DOHH2 (cell line): ENCODE results near the gene AFAP1L1.

Experiments used
- H3F3A ChIP-seq: fragments of 200-600 bp; sonication (generic), shearing (Covaris generic); 2 replicates; pipeline ENCODE4 v1.6.0; 2016; ENCODE audit warnings: antibody characterized with exemption, mild to moderate bottlenecking; ENCODE audit not compliant: control insufficient read depth, insufficient read depth
- H3K27ac ChIP-seq: fragments of 200-600 bp; sonication (generic); 2 replicates; pipeline ENCODE4 v1.5.1; 2014; ENCODE audit warnings: low read depth, mild to moderate bottlenecking, low read length, moderate library complexity
- H3K27me3 ChIP-seq: fragments of 200-600 bp; sonication (generic); 2 replicates; pipeline ENCODE4 v1.6.1; 2014; ENCODE audit warnings: mild to moderate bottlenecking, low read length, mixed read lengths; ENCODE audit not compliant: control insufficient read depth
- H3K36me3 ChIP-seq: fragments of 200-600 bp; sonication (generic); 2 replicates; pipeline ENCODE4 v1.6.1; 2014; ENCODE audit warnings: mild to moderate bottlenecking, low read length, moderate library complexity, mixed read lengths; ENCODE audit not compliant: control insufficient read depth
- H3K4me1 ChIP-seq: fragments of 200-600 bp; sonication (generic); 2 replicates; pipeline ENCODE4 v1.6.1; 2014; ENCODE audit warnings: mild to moderate bottlenecking, low read length, mixed read lengths; ENCODE audit not compliant: control insufficient read depth
- H3K4me2 ChIP-seq: fragments of 200-600 bp; sonication (generic); 2 replicates; pipeline ENCODE4 v1.6.0; 2014; ENCODE audit warnings: mild to moderate bottlenecking, low read length, moderate library complexity
- H3K4me3 ChIP-seq: fragments of 200-600 bp; sonication (generic); 2 replicates; pipeline ENCODE4 v1.5.1; 2014; ENCODE audit warnings: mild to moderate bottlenecking, low read length, mixed read lengths
- H3K79me2 ChIP-seq: fragments of 200-600 bp; sonication (generic); 2 replicates; pipeline ENCODE4 v1.6.1; 2014; ENCODE audit warnings: mild to moderate bottlenecking, low read length, mixed read lengths; ENCODE audit not compliant: control insufficient read depth
- H3K9me2 ChIP-seq: fragments of 200-600 bp; sonication (generic); replicated peaks from 2 replicates; pipeline ENCODE4 v1.6.1; 2014; ENCODE audit warnings: mild to moderate bottlenecking, low read length, mixed read lengths; ENCODE audit not compliant: control insufficient read depth
- H3K9me3 ChIP-seq: fragments of 200-600 bp; sonication (generic); 2 replicates; pipeline ENCODE4 v1.6.1; 2014; ENCODE audit warnings: antibody characterized with exemption, low read length, mixed read lengths; ENCODE audit not compliant: control insufficient read depth, insufficient read depth
- H4K20me1 ChIP-seq: fragments of 200-600 bp; sonication (generic); 2 replicates; pipeline ENCODE4 v1.6.0; 2014; ENCODE audit warnings: low read depth, mild to moderate bottlenecking, antibody characterized with exemption, low read length, moderate library complexity; ENCODE audit not compliant: control insufficient read depth, insufficient read depth
- EZH2phosphoT487 ChIP-seq: fragments of 200-600 bp; sonication (generic); IDR thresholded peaks from 2 replicates; pipeline ENCODE4 v1.6.1; 2017; ENCODE audit warnings: borderline replicate concordance, mild to moderate bottlenecking, antibody characterized with exemption, low read length, moderate library complexity, mixed read lengths
- TF ChIP-seq, protein P1 (sequence below): fragments of 200-600 bp; sonication (generic); IDR thresholded peaks from one replicate; pipeline ENCODE4 v1.5.1; 2014; ENCODE audit warnings: antibody characterized with exemption, mild to moderate bottlenecking, low read depth, low read length; ENCODE audit not compliant: poor library complexity, severe bottlenecking

Gene AFAP1L1

DNA sequence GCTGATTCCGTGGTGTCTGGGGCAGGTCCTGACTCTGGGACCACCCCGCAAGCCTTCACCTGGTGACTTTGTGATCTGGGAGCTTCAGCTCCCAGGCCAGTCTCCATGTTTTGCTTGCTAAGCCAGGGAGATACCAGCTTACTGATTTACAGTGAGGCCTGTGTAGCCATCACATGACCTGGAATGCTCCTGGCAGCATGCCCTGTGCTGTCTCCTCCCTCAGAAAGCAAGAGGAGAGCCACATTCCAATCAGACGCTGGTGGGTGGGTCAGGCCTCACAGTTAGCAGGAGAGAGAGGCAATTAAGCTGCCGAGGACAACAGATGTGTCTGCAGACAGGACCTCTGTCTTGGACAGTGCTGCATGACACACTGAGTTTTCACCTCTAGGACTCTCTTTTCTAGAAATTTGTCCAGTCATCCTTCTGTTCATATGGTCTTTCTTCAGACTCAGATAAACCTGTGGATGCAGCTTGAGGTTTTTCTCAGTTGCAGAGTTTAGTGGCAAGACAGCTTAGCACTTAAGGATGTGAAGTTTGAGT is 49.2 kb downstream of the AFAP1L1 start:
- no peaks in the 10 kb centered on the region for H3K9me3 ChIP-seq
- no peaks in the 10 kb centered on the region for H4K20me1 ChIP-seq
- H3K79me2 ChIP-seq = no peaks in the 10 kb centered on the region
- H3K27me3 ChIP-seq = no peaks in the 10 kb centered on the region
- no peak overlapping the region for H3K4me2 ChIP-seq
- TF ChIP-seq, protein P1, sequence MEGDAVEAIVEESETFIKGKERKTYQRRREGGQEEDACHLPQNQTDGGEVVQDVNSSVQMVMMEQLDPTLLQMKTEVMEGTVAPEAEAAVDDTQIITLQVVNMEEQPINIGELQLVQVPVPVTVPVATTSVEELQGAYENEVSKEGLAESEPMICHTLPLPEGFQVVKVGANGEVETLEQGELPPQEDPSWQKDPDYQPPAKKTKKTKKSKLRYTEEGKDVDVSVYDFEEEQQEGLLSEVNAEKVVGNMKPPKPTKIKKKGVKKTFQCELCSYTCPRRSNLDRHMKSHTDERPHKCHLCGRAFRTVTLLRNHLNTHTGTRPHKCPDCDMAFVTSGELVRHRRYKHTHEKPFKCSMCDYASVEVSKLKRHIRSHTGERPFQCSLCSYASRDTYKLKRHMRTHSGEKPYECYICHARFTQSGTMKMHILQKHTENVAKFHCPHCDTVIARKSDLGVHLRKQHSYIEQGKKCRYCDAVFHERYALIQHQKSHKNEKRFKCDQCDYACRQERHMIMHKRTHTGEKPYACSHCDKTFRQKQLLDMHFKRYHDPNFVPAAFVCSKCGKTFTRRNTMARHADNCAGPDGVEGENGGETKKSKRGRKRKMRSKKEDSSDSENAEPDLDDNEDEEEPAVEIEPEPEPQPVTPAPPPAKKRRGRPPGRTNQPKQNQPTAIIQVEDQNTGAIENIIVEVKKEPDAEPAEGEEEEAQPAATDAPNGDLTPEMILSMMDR = no peak
- no peak for TF ChIP-seq EZH2phosphoT487
- H3F3A ChIP-seq = no peaks in the 10 kb centered on the region
- no peaks in the 10 kb centered on the region for H3K36me3 ChIP-seq
- no peaks in the 10 kb centered on the region for H3K4me1 ChIP-seq
- H3K4me3 ChIP-seq = no peak overlapping the region
- H3K27ac ChIP-seq = no peak overlapping the region
- no peaks in the 10 kb centered on the region; the same call in 1 of the 2 replicates for H3K9me2 ChIP-seq

DNA sequence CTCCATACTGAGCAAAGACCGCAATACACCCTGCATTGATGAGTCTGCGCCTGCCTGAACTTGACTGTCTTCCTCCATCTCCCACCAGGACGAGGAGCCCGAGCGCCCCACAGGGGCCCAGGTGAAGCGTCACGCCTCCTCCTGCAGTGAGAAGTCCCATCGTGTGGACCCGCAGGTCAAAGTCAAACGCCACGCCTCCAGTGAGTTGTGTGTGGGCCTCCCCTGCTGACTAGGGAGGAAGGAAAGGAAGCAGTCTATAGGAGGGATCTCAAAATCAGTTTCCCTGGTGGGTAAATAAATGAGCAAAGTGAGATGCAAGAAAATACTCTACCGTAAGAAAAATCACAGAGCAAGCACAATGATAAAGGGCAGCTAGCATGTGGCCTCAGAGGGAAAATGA is 50.9 kb downstream of the AFAP1L1 start:
- H3K36me3 ChIP-seq = no peaks in the 10 kb centered on the region
- H3K79me2 ChIP-seq = no peaks in the 10 kb centered on the region
- H4K20me1 ChIP-seq = no peaks in the 10 kb centered on the region
- H3K4me1 ChIP-seq = no peaks in the 10 kb centered on the region
- no peak overlapping the region for H3K4me3 ChIP-seq
- no peak overlapping the region for H3K27ac ChIP-seq
- no peak overlapping the region for H3K4me2 ChIP-seq
- H3F3A ChIP-seq = no peaks in the 10 kb centered on the region
- no peaks in the 10 kb centered on the region for H3K9me3 ChIP-seq
- TF ChIP-seq, protein P1 = no peak
- TF ChIP-seq EZH2phosphoT487 = no peak
- H3K9me2 ChIP-seq = no peaks in the 10 kb centered on the region; the same call in 1 of the 2 replicates
- H3K27me3 ChIP-seq = no peaks in the 10 kb centered on the region

DNA sequence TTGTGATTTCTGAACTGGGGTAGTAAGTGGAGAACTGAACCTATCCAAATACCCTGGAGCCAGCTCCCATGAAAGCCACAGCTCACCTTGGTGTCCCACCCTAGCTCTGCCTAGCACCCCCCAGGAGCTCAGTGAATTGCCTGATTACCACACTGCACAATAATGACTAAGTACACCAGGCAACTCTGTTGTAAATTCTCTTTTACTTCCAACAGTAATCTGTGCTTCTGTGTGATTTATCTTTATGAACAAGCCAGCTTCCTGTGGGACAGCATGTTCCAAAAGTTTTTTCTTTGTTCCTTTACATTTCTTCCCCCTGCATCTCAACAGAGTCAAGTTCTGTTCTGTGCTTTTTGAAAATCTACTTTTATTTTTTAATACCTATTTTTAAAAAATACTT is 51.6 kb downstream of the AFAP1L1 start:
- no peak overlapping the region for H3K4me3 ChIP-seq
- H3K79me2 ChIP-seq = no peaks in the 10 kb centered on the region
- TF ChIP-seq, protein P1 = no peak
- no peak for TF ChIP-seq EZH2phosphoT487
- H3K27me3 ChIP-seq = no peaks in the 10 kb centered on the region
- H4K20me1 ChIP-seq = no peaks in the 10 kb centered on the region
- H3K9me2 ChIP-seq = no peaks in the 10 kb centered on the region; the same call in 1 of the 2 replicates
- no peaks in the 10 kb centered on the region for H3F3A ChIP-seq
- H3K9me3 ChIP-seq = no peaks in the 10 kb centered on the region
- no peak overlapping the region for H3K27ac ChIP-seq
- H3K36me3 ChIP-seq = no peaks in the 10 kb centered on the region
- H3K4me2 ChIP-seq = no peak overlapping the region
- H3K4me1 ChIP-seq = no peaks in the 10 kb centered on the region
